Ectodermal cell (in vitro differentiated cells): ENCODE data around the gene TBL1Y. TPM values are rescaled to one million over a fixed set of nuclear protein-coding genes. Genes with fewer than 3 reads are reported as not detected.
"Not testable (repeated sequence)": the region's sequence is repeated elsewhere in the genome, so short reads cannot be mapped to it uniquely, and the experiment has no call there.

Experiments
- H3K27ac ChIP-seq: 2 replicates; pipeline ENCODE4 v1.7.0; 2013; ENCODE audit warnings: mild to moderate bottlenecking, low read depth, low read length; ENCODE audit not compliant: insufficient read depth, poor library complexity, severe bottlenecking
- H3K27me3 ChIP-seq: 2 replicates; pipeline ENCODE4 v1.7.0; 2013; ENCODE audit warnings: mild to moderate bottlenecking, low read length; ENCODE audit not compliant: insufficient read depth, control insufficient read depth, poor library complexity, severe bottlenecking
- H3K36me3 ChIP-seq: one replicate; pipeline ENCODE4 v1.7.0; 2013; ENCODE audit warnings: low read length; ENCODE audit not compliant: control insufficient read depth, insufficient read depth
- H3K4me1 ChIP-seq: one replicate; pipeline ENCODE4 v1.7.0; 2013; ENCODE audit warnings: low read length; ENCODE audit not compliant: control insufficient read depth, insufficient read depth
- H3K4me3 ChIP-seq: 2 replicates; pipeline ENCODE4 v1.7.0; 2013; ENCODE audit warnings: low read depth, low read length, control low read depth; ENCODE audit not compliant: insufficient read depth
- H3K9me3 ChIP-seq: 2 replicates; pipeline ENCODE4 v1.7.0; 2013; ENCODE audit warnings: mild to moderate bottlenecking, low read length, moderate library complexity; ENCODE audit not compliant: control insufficient read depth
- WGBS, 2 experiments: methylation state at CpG; one replicate each; pipeline ENCODE4 v1.1.7; 2013; ENCODE audit warnings: missing lambda C conversion rate in 2 of 2; 5-methylcytosine and 5-hydroxymethylcytosine counted together
- polyA plus RNA-seq, 4 experiments: library from polyadenylated mRNA; stranded (reverse); fragments of 50-300 nt; gene quantifications; one replicate each; pipeline ENCODE4 v1.2.3, GENCODE V29; 2013

TBL1Y gene
- polyA plus RNA-seq (2013, experiment 1 of 4): 4.8 TPM
- 4.3 TPM for polyA plus RNA-seq (2013, experiment 2 of 4)
- polyA plus RNA-seq (2013, experiment 3 of 4): 4.0 TPM
- 3.7 TPM for polyA plus RNA-seq (2013, experiment 4 of 4)

DNA sequence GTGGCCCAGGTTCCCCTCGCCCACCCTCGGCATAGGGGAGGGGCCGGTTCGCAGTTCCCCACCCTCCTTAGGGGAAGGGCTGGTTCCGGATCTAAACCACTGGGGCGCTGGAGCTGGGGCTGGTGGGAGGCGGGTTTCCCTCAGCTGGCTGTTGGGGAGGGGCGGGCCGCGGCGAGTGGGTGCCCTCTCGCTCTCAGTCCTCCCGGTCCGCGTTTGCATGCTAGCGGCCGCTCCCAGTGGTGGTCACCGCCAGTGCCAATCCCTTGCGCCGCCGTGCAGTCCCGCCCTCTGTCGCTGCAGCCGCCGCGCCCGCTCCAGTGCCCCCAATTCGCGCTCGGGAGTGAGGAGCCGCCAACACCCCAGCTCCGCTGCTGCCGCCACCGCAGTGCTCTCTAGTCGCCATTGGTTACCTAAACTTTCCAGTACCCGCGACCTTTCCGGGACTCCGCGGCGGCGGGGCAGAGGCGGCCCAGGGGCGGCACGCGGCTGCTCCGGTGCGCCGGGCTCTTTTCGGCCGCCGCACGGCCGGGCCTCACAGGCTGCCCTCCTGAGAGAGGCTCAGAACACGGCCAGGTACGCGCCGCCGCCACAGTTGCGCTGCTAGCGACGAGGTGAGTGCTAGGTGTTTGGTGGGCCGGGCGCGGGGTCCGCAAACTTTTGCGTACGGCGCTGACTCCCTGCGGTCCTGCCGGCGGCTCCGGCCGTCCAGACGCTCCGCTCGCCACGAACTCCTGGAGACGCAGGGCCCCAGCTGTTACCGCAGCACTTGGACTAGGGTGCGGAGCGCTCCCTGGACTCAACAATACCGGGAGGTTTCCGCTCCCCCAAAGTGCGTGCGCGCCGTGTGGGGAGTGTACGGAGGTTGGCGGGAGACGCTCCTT is at the start of gene TBL1Y:
Gene TBL1Y, plus strand, starts transcription at position 326 of the 881 bp plus-strand sequence. CDS start 114,388 bp downstream, outside the sequence.
- Histone ChIP-seq H3K9me3 (no peaks in the 10 kb centered on the region), H3K27me3 (no peaks in the 10 kb centered on the region), H3K27ac (peak within 1 kb of the TSS; percentile 36), H3K36me3 (no peaks in the 10 kb centered on the region), H3K4me1 (peaks cover 7% of the 10 kb centered on the region), H3K4me3 (peak within 1 kb of the TSS; percentile 63)
- 0% methylated on average over 91 of the region's 91 CpGs for WGBS, 2 experiments

GRCh38 chrY:6894496-6894895 is 16.0 kb upstream of the TBL1Y start:
- WGBS, 2 experiments: 71 to 73% methylated on average over 3 of the region's 3 CpGs
- no peak overlapping the region for H3K27ac ChIP-seq
- no peaks in the 10 kb centered on the region for H3K4me1 ChIP-seq
- H3K9me3 ChIP-seq: no peaks in the 10 kb centered on the region
- H3K4me3 ChIP-seq: no peak overlapping the region
- no peaks in the 10 kb centered on the region for H3K36me3 ChIP-seq
- no peaks in the 10 kb centered on the region for H3K27me3 ChIP-seq

- no peaks in the 10 kb centered on the region for H3K27me3 ChIP-seq
- no peak overlapping the region for H3K27ac ChIP-seq
- no peaks in the 10 kb centered on the region for H3K36me3 ChIP-seq
- no peaks in the 10 kb centered on the region for H3K9me3 ChIP-seq
- no peaks in the 10 kb centered on the region for H3K4me1 ChIP-seq
- H3K4me3 ChIP-seq: no peak overlapping the region
- WGBS, 2 experiments: 11 to 16% methylated on average over 1 of the region's 1 CpG
Measured at GRCh38 chrY:6895236-6895635, 15.3 kb upstream of the TBL1Y start.

DNA sequence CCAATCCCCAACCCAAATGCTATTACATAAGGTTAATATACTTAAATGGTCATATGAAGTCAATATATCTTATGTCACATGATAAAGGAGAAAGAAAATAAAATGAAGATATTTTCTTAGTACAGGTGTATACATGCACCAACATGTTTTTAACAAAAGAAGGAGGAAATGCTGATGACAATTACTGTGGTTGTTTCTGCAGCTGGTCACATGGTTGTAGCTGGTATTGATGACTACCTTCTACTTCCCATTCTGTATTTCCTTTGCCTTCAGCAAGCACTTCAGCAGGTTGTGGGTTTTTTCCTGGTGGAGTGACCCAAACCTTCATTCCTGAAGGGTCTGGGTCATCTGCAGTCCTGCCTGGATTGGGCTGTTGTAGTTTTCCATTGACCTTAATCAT is 8.4 kb upstream of the TBL1Y start:
- H3K9me3 ChIP-seq, H3K4me3 ChIP-seq, H3K36me3 ChIP-seq, H3K27ac ChIP-seq, H3K27me3 ChIP-seq, H3K4me1 ChIP-seq: not testable (repeated sequence)

- no peaks in the 10 kb centered on the region for H3K36me3 ChIP-seq
- no peak overlapping the region for H3K4me3 ChIP-seq
- H3K4me1 ChIP-seq: peaks cover 7% of the 10 kb centered on the region
- H3K27me3 ChIP-seq: no peaks in the 10 kb centered on the region
- no peaks in the 10 kb centered on the region for H3K9me3 ChIP-seq
- whole genome bisulfite sequencing, 2 experiments: 100% methylated on average over 1 of the region's 1 CpG
- H3K27ac ChIP-seq: no peak overlapping the region
Measured at GRCh38 chrY:6907591-6907990, 2.9 kb upstream of the TBL1Y start.

GRCh38 chrY:6908021-6908420 is 2.5 kb upstream of the TBL1Y start:
- H3K9me3 ChIP-seq, H3K4me1 ChIP-seq, H3K36me3 ChIP-seq, H3K27ac ChIP-seq, H3K4me3 ChIP-seq, H3K27me3 ChIP-seq: not testable (repeated sequence)
- 47 to 50% methylated on average over 5 to 6 of the region's 6 CpGs for WGBS, 2 experiments

DNA sequence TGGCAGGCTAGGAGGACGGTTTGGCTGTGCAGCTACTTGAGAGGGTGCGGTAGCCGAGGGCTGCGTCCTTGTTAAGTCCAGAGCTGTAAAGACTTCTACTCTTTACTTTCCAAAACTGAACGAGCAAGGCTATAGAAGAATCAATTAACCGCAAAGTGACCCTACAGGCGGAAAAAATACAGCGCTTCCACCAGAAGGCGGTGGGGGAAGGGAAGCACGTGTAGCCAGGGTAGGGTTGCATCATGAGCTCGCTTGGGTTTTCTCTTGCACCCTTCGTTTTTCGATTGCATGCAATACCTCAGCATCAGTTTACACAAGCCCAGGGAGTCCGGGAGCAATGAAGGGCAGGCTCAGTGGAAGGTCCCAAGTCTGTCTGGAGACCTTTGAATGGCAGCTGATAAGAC is 1.4 kb upstream of the TBL1Y start:
- Histone ChIP-seq H3K27ac (peak overlapping the region; percentile 26), H3K4me1 (peaks cover 7% of the 10 kb centered on the region), H3K36me3 (no peaks in the 10 kb centered on the region), H3K4me3 (peak overlapping the region; percentile 63), H3K9me3 (no peaks in the 10 kb centered on the region), H3K27me3 (no peaks in the 10 kb centered on the region)
- WGBS, 2 experiments: 0% methylated on average over 13 to 14 of the region's 14 CpGs

- WGBS, 2 experiments: 0 to 1% methylated on average over 14 of the region's 14 CpGs
- Histone ChIP-seq H3K36me3 (no peaks in the 10 kb centered on the region), H3K9me3 (no peaks in the 10 kb centered on the region), H3K4me3 (peak overlapping the region; percentile 63), H3K27me3 (no peaks in the 10 kb centered on the region), H3K4me1 (peaks cover 7% of the 10 kb centered on the region), H3K27ac (no peak overlapping the region)
Measured at GRCh38 chrY:6909856-6910255, 641 bp upstream of the TBL1Y start.

DNA sequence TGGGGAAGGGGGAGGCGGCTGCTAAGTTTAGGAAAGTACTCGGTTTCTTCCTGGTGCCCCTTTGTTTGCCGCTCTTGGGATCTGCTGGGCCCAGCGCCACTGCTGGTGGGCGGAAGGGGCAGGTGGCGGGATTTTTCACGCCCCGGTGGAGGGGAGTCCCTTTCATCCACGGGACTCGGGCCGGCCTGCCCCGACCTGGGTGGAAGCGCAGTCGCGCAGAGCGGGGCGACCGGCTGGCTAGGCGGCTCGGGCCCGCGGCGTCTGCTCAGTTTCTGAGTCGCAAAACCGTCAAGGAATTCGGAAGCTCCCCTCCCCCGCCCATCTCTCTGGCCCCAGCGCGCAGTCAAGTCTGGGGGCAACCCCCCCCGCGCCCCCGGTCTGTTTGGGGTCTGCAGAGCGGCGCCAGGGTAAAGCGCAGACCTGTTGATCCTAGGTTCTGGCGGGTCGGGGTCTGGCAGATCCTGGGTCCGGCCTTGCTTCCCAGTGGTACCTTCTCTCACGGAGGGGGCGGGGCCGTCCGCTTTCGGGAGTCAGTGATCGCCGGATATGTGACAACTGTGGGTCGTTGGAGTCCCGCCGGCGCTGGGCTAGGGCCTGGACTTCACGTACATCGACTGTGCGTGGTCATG is 870 bp downstream of the TBL1Y start, which contains the start of gene AMELY:
Gene AMELY, minus strand, starts transcription at position 500 of the 629 bp plus-strand sequence. CDS start 39,144 bp downstream, outside the sequence.
- H3K4me3 ChIP-seq: peak within 1 kb of the TSS; percentile 63
- 0% methylated on average over 52 of the region's 52 CpGs for WGBS, 2 experiments

DNA sequence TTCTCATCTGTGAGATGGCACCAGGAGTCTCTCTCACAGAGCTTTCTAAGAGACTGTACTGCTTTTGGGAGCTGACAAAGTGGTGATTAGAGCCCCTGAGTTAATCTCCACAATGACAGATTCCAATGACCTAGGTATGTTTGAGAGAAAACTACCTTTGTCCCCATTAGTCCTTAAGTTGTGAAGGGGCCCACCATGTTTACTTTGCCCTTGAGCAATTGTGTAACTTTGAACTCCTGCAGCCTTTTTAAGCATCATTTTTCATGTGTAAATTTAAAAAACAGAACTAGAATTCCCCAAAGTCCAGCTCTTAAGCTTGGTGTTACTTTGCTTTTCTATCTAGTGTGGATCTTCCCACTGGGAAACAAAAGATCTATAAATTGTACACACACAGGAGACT is 2.9 kb downstream of the TBL1Y start:
- Histone ChIP-seq H3K27me3 (no peaks in the 10 kb centered on the region), H3K4me3 (no peak overlapping the region), H3K9me3 (no peaks in the 10 kb centered on the region), H3K4me1 (no peaks in the 10 kb centered on the region), H3K36me3 (no peaks in the 10 kb centered on the region), H3K27ac (no peak overlapping the region)

More for the DNA sequence above, 870 bp downstream of the TBL1Y start, which contains the start of gene AMELY:
- no peaks in the 10 kb centered on the region for H3K27me3 ChIP-seq
- H3K36me3 ChIP-seq: no peaks in the 10 kb centered on the region
- peak within 1 kb of the TSS; percentile 36 for H3K27ac ChIP-seq
- H3K4me1 ChIP-seq: peaks cover 7% of the 10 kb centered on the region
- no peaks in the 10 kb centered on the region for H3K9me3 ChIP-seq
